ENCODE measurements around the gene LBHD1.

LBHD1 gene

DNA sequence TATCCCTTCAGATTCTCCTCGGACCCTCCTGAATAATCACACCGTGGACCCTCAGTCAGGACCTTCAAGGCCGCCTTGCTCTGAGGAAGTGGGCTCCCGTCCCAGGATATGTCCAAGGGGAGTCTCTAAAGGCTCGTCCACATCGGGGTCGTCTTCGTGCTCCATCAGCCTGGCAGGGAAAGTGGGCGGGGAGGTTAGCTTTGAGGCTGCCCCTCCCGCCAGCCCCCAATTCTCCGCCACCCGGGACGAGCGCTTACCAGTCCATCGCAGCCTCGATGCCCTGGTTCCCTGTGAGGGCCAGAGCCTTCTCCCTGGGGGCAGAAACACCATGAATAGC, 6.3 kb upstream of the LBHD1 start:
- Histone ChIP-seq H3K27me3 (ENCODE audit: insufficient read depth, poor library complexity, severe bottlenecking) (no peaks in the 10 kb centered on the region), H3K27ac (replicated peaks) (peak overlapping the region; percentile 89), H3K4me3 (replicated peaks; ENCODE audit: insufficient read depth, low read length) (peak overlapping the region; percentile 100)
- no peak for DNase-seq (ENCODE audit: low read depth in 1 of 2, low spot score in 1 of 2)
- no peak for TF ChIP-seq GABPA (IDR thresholded peaks at IDR 0.05; ENCODE audit: low read depth)
- no peak; the same call in 1 of the 2 replicates for TF ChIP-seq SPI1 (IDR thresholded peaks at IDR 0.05; ENCODE audit: borderline replicate concordance, low read depth)
- TF ChIP-seq POLR2AphosphoS5 (IDR thresholded peaks at IDR 0.05; ENCODE audit: low read depth) = no peak
- no peak for TF ChIP-seq CTCF (IDR thresholded peaks at IDR 0.05; ENCODE audit: insufficient read depth, low read length)
- TF ChIP-seq REST (IDR thresholded peaks at IDR 0.05; ENCODE audit: insufficient replicate concordance, low read depth) = no peak

GRCh38 chr11:62677714-62678113, 5.6 kb upstream of the LBHD1 start:
- DNase-seq (ENCODE audit: low read depth in 1 of 2, low spot score in 1 of 2) = no peak
- TF ChIP-seq CTCF (IDR thresholded peaks at IDR 0.05; ENCODE audit: insufficient read depth, low read length) = no peak
- no peak for TF ChIP-seq POLR2AphosphoS5 (IDR thresholded peaks at IDR 0.05; ENCODE audit: low read depth)
- no peak for TF ChIP-seq REST (IDR thresholded peaks at IDR 0.05; ENCODE audit: insufficient replicate concordance, low read depth)
- TF ChIP-seq SPI1 (IDR thresholded peaks at IDR 0.05; ENCODE audit: borderline replicate concordance, low read depth) = no peak
- no peak for TF ChIP-seq GABPA (IDR thresholded peaks at IDR 0.05; ENCODE audit: low read depth)
- peak overlapping the region; percentile 100 for H3K4me3 ChIP-seq (replicated peaks; ENCODE audit: insufficient read depth, low read length)
- peak overlapping the region; percentile 89 for H3K27ac ChIP-seq (replicated peaks)
- H3K27me3 ChIP-seq (ENCODE audit: insufficient read depth, poor library complexity, severe bottlenecking) = no peaks in the 10 kb centered on the region

DNA sequence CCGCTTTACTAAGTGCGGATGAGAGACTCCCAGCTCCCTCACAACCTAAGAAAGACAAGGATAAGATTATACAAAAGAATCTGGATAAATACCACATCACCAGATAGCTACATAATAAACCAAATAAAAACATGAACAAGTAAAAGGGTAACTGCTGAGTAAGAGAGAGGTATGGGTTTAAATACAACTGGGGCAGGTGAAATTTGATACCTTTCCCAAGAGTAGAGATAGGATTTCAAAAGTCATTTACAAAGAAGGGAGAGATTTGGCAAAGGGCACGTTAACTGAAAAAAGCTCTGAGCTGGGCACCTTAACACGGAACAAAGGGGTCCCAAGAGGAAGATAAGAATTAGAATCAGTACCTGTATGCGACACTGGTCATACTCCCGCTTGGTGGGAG, 5.1 kb upstream of the LBHD1 start:
- TF ChIP-seq REST (IDR thresholded peaks at IDR 0.05; ENCODE audit: insufficient replicate concordance, low read depth) (no peak), POLR2AphosphoS5 (IDR thresholded peaks at IDR 0.05; ENCODE audit: low read depth) (no peak), GABPA (IDR thresholded peaks at IDR 0.05; ENCODE audit: low read depth) (no peak), CTCF (IDR thresholded peaks at IDR 0.05; ENCODE audit: insufficient read depth, low read length) (no peak), SPI1 (IDR thresholded peaks at IDR 0.05; ENCODE audit: borderline replicate concordance, low read depth) (no peak)
- no peak overlapping the region; the same call in 1 of the 2 replicates for H3K27ac ChIP-seq (replicated peaks)
- H3K27me3 ChIP-seq (ENCODE audit: insufficient read depth, poor library complexity, severe bottlenecking) = no peaks in the 10 kb centered on the region
- H3K4me3 ChIP-seq (replicated peaks; ENCODE audit: insufficient read depth, low read length) = no peak overlapping the region
- DNase-seq (ENCODE audit: low read depth in 1 of 2, low spot score in 1 of 2) = no peak
